Smooth muscle cell (in vitro differentiated cells): ENCODE measurements around the gene EXOC7. TPM values are rescaled to one million over a fixed set of nuclear protein-coding genes. Genes with fewer than 3 reads are reported as not detected.

Experiments
- DNase-seq: peaks from one replicate; lab custom pipeline; 2025; ENCODE audit not compliant: unreplicated experiment; lab: John Stamatoyannopoulos, UW
- H2AFZ ChIP-seq: fragments of 200-600 bp; sonication (generic); 2 replicates; pipeline ENCODE4 v1.6.0; 2016; ENCODE audit warnings: antibody characterized with exemption, low read depth, mild to moderate bottlenecking
- H3F3A ChIP-seq: fragments of 200-600 bp; sonication (generic); 2 replicates; pipeline ENCODE4 v1.6.0; 2017; ENCODE audit warnings: antibody characterized with exemption, low read depth
- H3K27ac ChIP-seq: fragments of 200-600 bp; sonication (generic); 2 replicates; pipeline ENCODE4 v1.5.1; 2016; ENCODE audit warnings: low read depth, mild to moderate bottlenecking
- H3K27me3 ChIP-seq: fragments of 200-600 bp; sonication (generic); 2 replicates; pipeline ENCODE4 v1.6.1; 2016; ENCODE audit warnings: low read depth, mild to moderate bottlenecking
- H3K36me3 ChIP-seq: fragments of 200-600 bp; sonication (generic); 2 replicates; pipeline ENCODE4 v1.5.1; 2016; ENCODE audit warnings: low read depth
- H3K4me1 ChIP-seq: fragments of 200-600 bp; sonication (generic); 2 replicates; pipeline ENCODE4 v1.5.1; 2016; ENCODE audit warnings: low read depth
- H3K4me2 ChIP-seq: fragments of 200-600 bp; sonication (generic); 2 replicates; pipeline ENCODE4 v1.6.0; 2016; ENCODE audit warnings: mild to moderate bottlenecking
- H3K4me3 ChIP-seq: fragments of 200-600 bp; sonication (generic); 2 replicates; pipeline ENCODE4 v1.5.1; 2016; ENCODE audit warnings: mild to moderate bottlenecking
- H3K79me2 ChIP-seq: fragments of 200-600 bp; sonication (generic); 2 replicates; pipeline ENCODE4 v1.6.0; 2016; ENCODE audit warnings: low read depth, mild to moderate bottlenecking
- H3K9ac ChIP-seq: fragments of 200-600 bp; sonication (generic); 2 replicates; pipeline ENCODE4 v1.6.0; 2016; ENCODE audit warnings: low read depth
- H3K9me3 ChIP-seq: fragments of 200-600 bp; sonication (generic); replicated peaks from 2 replicates; pipeline ENCODE4 v1.5.1; 2016; ENCODE audit warnings: low read depth
- H4K20me1 ChIP-seq: fragments of 200-600 bp; sonication (generic); 2 replicates; pipeline ENCODE4 v1.6.0; 2016; ENCODE audit warnings: low read depth
- WGBS: methylation state at CpG from one replicate; pipeline ENCODE4 v1.1.7; 2016; ENCODE audit warnings: low lambda C conversion rate; 5-methylcytosine and 5-hydroxymethylcytosine counted together
- polyA plus RNA-seq: library from polyadenylated mRNA; unstranded; fragments of >200 nt; fragmentation: Nextera tagmentation; extraction: Ambion mirVana; gene quantifications from 2 replicates; pipeline ENCODE4 v1.2.1, GENCODE V29; 2016
- total RNA-seq: library from RNA; depleted of rRNA; stranded (reverse); fragments of >200 nt; gene quantifications from 2 replicates; pipeline ENCODE4 v1.2.3, GENCODE V29; 2014
- TF ChIP-seq, protein P1 (sequence below): fragments of 200-600 bp; sonication (generic); IDR thresholded peaks from 2 replicates; pipeline ENCODE4 v1.5.1; 2017; ENCODE audit warnings: borderline replicate concordance, mild to moderate bottlenecking, antibody characterized with exemption; ENCODE audit not compliant: insufficient read depth, poor library complexity, severe bottlenecking

Gene EXOC7
- total and polyA plus RNA-seq, 2 experiments from 2014 or later = 59.1 to 70.3 TPM

- Histone ChIP-seq H3K9me3 (no peaks in the 10 kb centered on the region), H3K9ac (no peak overlapping the region), H2AFZ (no peak overlapping the region), H3K4me1 (no peaks in the 10 kb centered on the region), H3K36me3 (no peaks in the 10 kb centered on the region), H4K20me1 (peaks cover 43% of the 10 kb centered on the region), H3K4me3 (no peak overlapping the region), H3K79me2 (no peaks in the 10 kb centered on the region), H3K27ac (no peak overlapping the region), H3K4me2 (no peak overlapping the region), H3F3A (no peaks in the 10 kb centered on the region), H3K27me3 (peaks cover 1% of the 10 kb centered on the region)
- no peak for DNase-seq
- TF ChIP-seq, protein P1, sequence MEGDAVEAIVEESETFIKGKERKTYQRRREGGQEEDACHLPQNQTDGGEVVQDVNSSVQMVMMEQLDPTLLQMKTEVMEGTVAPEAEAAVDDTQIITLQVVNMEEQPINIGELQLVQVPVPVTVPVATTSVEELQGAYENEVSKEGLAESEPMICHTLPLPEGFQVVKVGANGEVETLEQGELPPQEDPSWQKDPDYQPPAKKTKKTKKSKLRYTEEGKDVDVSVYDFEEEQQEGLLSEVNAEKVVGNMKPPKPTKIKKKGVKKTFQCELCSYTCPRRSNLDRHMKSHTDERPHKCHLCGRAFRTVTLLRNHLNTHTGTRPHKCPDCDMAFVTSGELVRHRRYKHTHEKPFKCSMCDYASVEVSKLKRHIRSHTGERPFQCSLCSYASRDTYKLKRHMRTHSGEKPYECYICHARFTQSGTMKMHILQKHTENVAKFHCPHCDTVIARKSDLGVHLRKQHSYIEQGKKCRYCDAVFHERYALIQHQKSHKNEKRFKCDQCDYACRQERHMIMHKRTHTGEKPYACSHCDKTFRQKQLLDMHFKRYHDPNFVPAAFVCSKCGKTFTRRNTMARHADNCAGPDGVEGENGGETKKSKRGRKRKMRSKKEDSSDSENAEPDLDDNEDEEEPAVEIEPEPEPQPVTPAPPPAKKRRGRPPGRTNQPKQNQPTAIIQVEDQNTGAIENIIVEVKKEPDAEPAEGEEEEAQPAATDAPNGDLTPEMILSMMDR = no peak
- 96% methylated on average over 13 of the region's 13 CpGs for WGBS
Observed at GRCh38 chr17:76085731-76086366, 17.7 kb downstream of the EXOC7 start.

- Histone ChIP-seq H3K4me2 (no peak overlapping the region), H3F3A (no peaks in the 10 kb centered on the region), H4K20me1 (peaks cover 36% of the 10 kb centered on the region), H3K9me3 (no peaks in the 10 kb centered on the region), H3K36me3 (no peaks in the 10 kb centered on the region), H2AFZ (no peak overlapping the region), H3K9ac (no peak overlapping the region), H3K27ac (no peak overlapping the region), H3K27me3 (peaks cover 6% of the 10 kb centered on the region), H3K4me1 (peaks cover 2% of the 10 kb centered on the region), H3K4me3 (no peak overlapping the region), H3K79me2 (no peaks in the 10 kb centered on the region)
- TF ChIP-seq, protein P1 = no peak
- no peak for DNase-seq
- 93% methylated on average over 17 of the region's 17 CpGs for WGBS
Observed at GRCh38 chr17:76085066-76085730, 18.4 kb downstream of the EXOC7 start.

- H3K4me1 ChIP-seq = peaks cover 5% of the 10 kb centered on the region
- no peaks in the 10 kb centered on the region for H3F3A ChIP-seq
- H3K36me3 ChIP-seq = no peaks in the 10 kb centered on the region
- H3K4me3 ChIP-seq = no peak overlapping the region
- no peak overlapping the region for H3K27ac ChIP-seq
- WGBS = 91% methylated on average over 12 of the region's 15 CpGs
- peaks cover 25% of the 10 kb centered on the region for H4K20me1 ChIP-seq
- peaks cover 21% of the 10 kb centered on the region for H3K27me3 ChIP-seq
- no peak overlapping the region for H3K9ac ChIP-seq
- H3K9me3 ChIP-seq = no peaks in the 10 kb centered on the region
- no peak overlapping the region for H2AFZ ChIP-seq
- no peaks in the 10 kb centered on the region for H3K79me2 ChIP-seq
- no peak for DNase-seq
- TF ChIP-seq, protein P1 = no peak
- H3K4me2 ChIP-seq = no peak overlapping the region
Observed at GRCh38 chr17:76083536-76084182, 19.9 kb downstream of the EXOC7 start.
